Right atrium auricular region (tissue), 2 donors: Measurements from ENCODE around the gene PDLIM7. TPM values are rescaled to one million over a fixed set of nuclear protein-coding genes. Genes with fewer than 3 reads are reported as not detected.

Experiments used
- DNase-seq: peaks from one replicate; pipeline ENCODE4 v3.0.0-alpha.2; 2019; ENCODE audit warnings: low spot score
- H3K27ac ChIP-seq, 2 donors: fragments of 200-600 bp; sonication (generic); 1 replicate in 1 of 2; 2 replicates in 1 of 2; pipeline ENCODE4 v1.5.1; 2016 to 2019
- H3K27me3 ChIP-seq, 2 donors: fragments of 200-600 bp; sonication (generic); one replicate each; pipeline versions ENCODE4 v1.5.1 to v1.6.0; 2017 to 2019
- H3K36me3 ChIP-seq: fragments of 200-600 bp; sonication (generic); one replicate; pipeline ENCODE4 v1.5.1; 2016
- H3K4me1 ChIP-seq, 2 donors: fragments of 200-600 bp; sonication (generic); one replicate each; pipeline versions ENCODE4 v1.5.1 to v1.6.0; 2017 to 2019
- H3K4me3 ChIP-seq, 2 donors: fragments of 200-600 bp; sonication (generic); 1 replicate in 1 of 2; 2 replicates in 1 of 2; pipeline ENCODE4 v1.5.1; 2017 to 2019; ENCODE audit warnings: mild to moderate bottlenecking in 1 of 2, moderate library complexity in 1 of 2
- H3K9me3 ChIP-seq, 2 donors: fragments of 200-600 bp; sonication (generic); one replicate each; pipeline ENCODE4 v1.5.1; 2019
- CTCF ChIP-seq, 2 donors: fragments of 200-600 bp; sonication (generic); IDR thresholded peaks; one replicate each; pipeline ENCODE4 v1.5.1; 2019; ENCODE audit warnings: antibody characterized with exemption in 2 of 2
- total RNA-seq, 2 donors: library from RNA; depleted of rRNA; stranded (reverse); fragments of >200 nt; gene quantifications; one replicate each; pipeline ENCODE4 v1.1.0, GENCODE V29; 2016

The PDLIM7 gene
- total RNA-seq, 2 donors from 2014 or later = 45.8 to 56.0 TPM

- Histone ChIP-seq H3K36me3 (peaks cover 28% of the 10 kb centered on the region), H3K27ac (no peak overlapping the region), H3K4me3 (no peak overlapping the region), H3K4me1 (peaks cover 0 to 6% of the 10 kb centered on the region in 2 donors), H3K27me3 (no peaks in the 10 kb centered on the region), H3K9me3 (no peaks in the 10 kb centered on the region)
- TF ChIP-seq CTCF (IDR thresholded peaks at IDR 0.05) = no peak
- no peak for DNase-seq
These were observed 56.2 kb downstream of the PDLIM7 start for GRCh38 chr5:177440990-177441780.

DNA sequence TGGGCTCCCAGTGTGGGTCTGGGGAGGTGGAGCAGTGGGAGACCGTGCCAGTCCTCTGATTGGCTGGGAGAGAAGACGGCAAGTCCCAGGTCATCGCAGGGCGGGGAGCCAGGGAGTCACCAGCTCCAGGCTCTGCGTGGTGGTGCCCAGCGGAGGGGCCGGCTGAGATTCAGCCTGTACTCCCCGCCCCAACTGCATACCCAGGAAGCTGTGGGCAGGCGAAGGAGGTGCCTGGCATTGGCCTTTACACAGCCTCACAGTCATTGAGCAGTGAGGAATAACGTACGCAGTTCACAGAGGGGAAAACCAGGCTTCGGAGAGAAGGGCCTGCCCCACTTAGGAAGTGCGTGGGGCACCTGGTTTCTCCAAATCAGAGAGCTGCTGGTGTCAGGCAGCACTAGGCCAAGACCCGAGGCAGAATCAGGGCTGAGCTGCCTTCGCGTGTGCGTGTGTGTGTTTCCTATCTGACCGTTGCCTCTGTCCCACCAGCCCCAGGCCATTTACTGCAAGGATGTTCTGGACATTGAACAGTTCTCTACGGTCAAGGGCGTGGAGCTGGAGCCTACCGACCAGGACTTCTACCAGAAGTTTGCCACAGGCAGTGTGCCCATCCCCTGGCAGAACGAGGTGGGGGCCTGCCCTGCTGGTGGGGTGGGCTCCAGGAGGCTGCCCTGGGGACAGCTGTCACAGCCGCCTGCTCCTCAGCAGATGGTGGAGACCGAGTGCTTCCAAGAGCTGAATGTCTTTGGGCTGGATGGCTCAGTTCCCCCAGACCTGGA, 57.0 kb downstream of the PDLIM7 start:
- Histone ChIP-seq H3K27me3 (no peaks in the 10 kb centered on the region), H3K9me3 (no peaks in the 10 kb centered on the region), H3K4me3 (no peak overlapping the region), H3K36me3 (peaks cover 36% of the 10 kb centered on the region), H3K4me1 (no peaks in the 10 kb centered on the region), H3K27ac (no peak overlapping the region)
- no peak for DNase-seq
- no peak for TF ChIP-seq CTCF (IDR thresholded peaks at IDR 0.05)

GRCh38 chr5:177439518-177440053, 57.8 kb downstream of the PDLIM7 start:
- DNase-seq = no peak
- TF ChIP-seq CTCF (IDR thresholded peaks at IDR 0.05) = no peak
- H3K4me3 ChIP-seq = no peak overlapping the region
- peaks cover 44% of the 10 kb centered on the region for H3K36me3 ChIP-seq
- no peaks in the 10 kb centered on the region for H3K4me1 ChIP-seq
- no peaks in the 10 kb centered on the region for H3K9me3 ChIP-seq
- H3K27ac ChIP-seq = no peak overlapping the region
- H3K27me3 ChIP-seq = no peaks in the 10 kb centered on the region

DNA sequence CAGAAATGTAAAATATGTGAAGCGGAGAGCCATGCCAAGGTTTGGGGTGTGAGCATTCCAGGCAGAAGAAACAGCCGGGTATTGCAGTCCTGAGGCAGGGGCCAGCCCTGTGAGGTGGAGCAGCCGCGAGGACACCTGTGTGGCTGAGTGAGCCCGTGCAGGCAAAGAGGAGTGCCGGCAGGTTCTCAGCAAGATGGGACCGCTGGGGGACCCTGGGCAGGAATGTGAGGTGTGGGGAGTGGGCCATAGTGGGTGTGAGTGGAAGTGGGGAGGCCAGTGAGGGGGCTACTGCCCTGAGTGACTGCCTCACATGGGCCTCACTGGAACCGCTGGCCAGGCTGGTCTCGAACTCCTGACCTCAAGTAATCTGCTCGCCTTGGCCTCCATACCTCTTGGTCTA, 58.9 kb downstream of the PDLIM7 start:
- H3K36me3 ChIP-seq = peaks cover 55% of the 10 kb centered on the region
- TF ChIP-seq CTCF (IDR thresholded peaks at IDR 0.05) = no peak
- no peak overlapping the region for H3K27ac ChIP-seq
- H3K27me3 ChIP-seq = no peaks in the 10 kb centered on the region
- DNase-seq = no peak
- H3K4me3 ChIP-seq = no peak overlapping the region
- H3K4me1 ChIP-seq = no peaks in the 10 kb centered on the region
- no peaks in the 10 kb centered on the region for H3K9me3 ChIP-seq

GRCh38 chr5:177437623-177438022, 59.8 kb downstream of the PDLIM7 start:
- no peak overlapping the region for H3K27ac ChIP-seq
- H3K36me3 ChIP-seq = peaks cover 63% of the 10 kb centered on the region
- no peak for TF ChIP-seq CTCF (IDR thresholded peaks at IDR 0.05)
- DNase-seq = no peak
- H3K4me3 ChIP-seq = no peak overlapping the region
- no peaks in the 10 kb centered on the region for H3K27me3 ChIP-seq
- H3K4me1 ChIP-seq = no peaks in the 10 kb centered on the region
- no peaks in the 10 kb centered on the region for H3K9me3 ChIP-seq
